ENCODE measurements around the gene CACNA1A. TPM values are rescaled to one million over a fixed set of nuclear protein-coding genes. Genes with fewer than 3 reads are reported as not detected.
"Not testable (repeated sequence)": the region's sequence is repeated elsewhere in the genome, so short reads cannot be mapped to it uniquely, and the experiment has no call there.

CACNA1A gene
- total RNA-seq, 1 experiment from 2014 or later = 0.86 TPM

- DNase-seq (ENCODE audit: low read depth) = peak; percentile 24
Observed at GRCh38 chr19:13366529-13367143, 139.6 kb downstream of the CACNA1A start.

DNA sequence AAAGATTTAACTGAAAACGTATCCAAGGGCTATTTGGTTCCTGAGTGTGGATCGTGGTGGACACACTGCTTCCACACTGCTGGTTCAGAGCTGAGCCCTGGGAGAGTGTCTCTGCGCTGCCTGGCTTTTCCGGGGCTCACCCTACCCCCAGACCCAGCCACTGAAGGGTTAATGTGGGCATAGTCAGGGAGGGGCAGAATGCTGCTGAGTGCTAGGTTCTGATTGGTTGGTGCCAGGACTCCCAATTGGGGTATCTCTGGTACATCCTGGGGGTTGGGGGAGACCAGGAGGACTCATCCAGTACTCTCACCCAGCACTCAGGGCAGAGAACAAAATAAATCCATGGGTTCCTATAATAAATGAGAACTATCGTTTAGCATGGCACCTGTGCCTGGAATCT is 142.3 kb downstream of the CACNA1A start:
- no peak for DNase-seq (ENCODE audit: low read depth)

- no peak for DNase-seq (ENCODE audit: low read depth)
Observed at GRCh38 chr19:13363245-13363644, 143.0 kb downstream of the CACNA1A start.

DNA sequence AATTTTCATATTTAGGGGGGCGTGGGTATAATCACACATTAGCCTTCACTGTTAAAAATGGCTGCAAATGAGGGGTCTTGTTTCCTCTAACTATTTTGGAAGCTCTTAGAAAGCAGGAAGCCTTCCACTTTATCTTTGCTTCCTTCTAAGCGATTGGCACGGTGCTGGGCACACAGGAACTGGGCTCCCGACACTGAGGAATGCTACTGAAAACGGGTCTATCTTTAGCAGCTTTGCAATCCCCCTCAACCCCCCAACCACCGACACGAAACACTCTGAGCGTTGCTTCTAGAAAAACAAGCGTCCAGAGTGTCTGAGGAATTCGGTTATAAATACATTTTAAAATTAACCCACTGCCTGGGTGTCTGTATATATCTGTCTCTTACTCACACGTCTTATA is 143.6 kb downstream of the CACNA1A start:
- DNase-seq (ENCODE audit: low read depth) = no peak

GRCh38 chr19:13361726-13362125 is 144.6 kb downstream of the CACNA1A start:
- not testable (repeated sequence) for DNase-seq (ENCODE audit: low read depth)

DNA sequence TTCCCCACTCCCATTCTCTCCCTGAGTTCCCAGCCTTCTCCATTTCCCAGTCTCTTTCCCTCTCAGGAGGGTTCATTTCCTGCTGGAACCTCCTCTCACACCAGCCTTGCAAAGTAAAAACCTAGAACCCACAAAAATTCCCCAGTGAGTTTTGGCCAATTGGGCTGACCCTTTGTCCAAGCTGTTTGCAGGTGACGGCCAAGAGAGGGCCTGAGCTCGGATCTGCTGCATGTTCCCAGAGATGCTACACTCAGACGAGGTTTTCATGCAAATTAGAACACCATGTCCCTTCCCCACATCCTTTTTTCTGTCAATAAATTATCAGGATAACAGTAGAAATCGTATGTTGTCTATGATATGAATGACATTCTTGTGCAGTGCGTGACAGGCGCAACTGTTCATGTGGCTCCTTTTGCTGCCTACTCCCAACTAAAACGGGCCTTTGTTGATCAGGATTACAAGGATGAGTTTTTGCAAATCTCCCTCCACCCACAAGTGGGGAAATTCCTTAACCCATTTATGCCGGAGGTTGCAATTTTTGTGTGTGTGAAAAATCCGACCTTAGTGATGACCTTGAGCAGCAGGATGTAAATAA is 149.5 kb downstream of the CACNA1A start:
- DNase-seq (ENCODE audit: low read depth) = no peak

DNA sequence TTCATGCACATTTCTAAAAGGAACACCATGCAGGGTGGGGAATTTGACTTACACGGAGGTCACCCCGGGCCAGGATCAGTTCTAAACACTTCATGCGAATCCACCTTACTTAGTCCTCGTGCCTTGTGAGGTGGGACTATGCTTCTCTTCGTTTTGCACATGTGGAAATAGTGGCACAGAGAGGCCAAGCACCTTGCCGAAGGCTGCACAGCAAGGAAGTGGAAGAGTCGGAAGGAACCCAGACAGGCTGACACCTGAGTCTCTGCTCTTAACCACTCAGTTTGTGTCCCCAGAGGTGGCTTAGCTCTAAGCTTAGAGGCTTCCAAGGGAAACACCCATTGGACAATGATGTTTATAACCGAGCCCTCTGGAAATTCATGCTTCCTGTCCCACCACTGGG is 150.1 kb downstream of the CACNA1A start:
- DNase-seq (ENCODE audit: low read depth) = no peak

DNA sequence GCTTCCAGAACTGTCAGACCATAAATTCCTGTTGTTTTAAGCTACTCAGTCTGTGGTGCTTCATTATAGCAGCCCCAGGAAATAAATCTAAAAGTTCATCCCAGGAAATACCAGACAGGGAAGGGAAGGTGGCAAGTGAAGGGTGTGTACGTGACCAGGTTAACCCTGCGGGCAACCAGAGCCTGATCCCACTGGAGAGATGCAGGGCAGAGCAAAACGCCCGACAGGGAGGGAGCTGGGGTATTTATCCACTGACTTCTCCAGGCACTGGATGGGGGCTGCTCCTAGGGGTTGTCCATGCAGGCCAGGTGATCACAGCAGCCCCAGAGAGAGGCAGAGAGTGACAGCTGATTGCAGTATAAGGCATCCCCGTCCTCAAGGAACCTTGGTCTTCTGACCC is 150.9 kb downstream of the CACNA1A start:
- DNase-seq (ENCODE audit: low read depth) = no peak

- DNase-seq (ENCODE audit: low read depth) = no peak
Observed at GRCh38 chr19:13353625-13354024, 152.7 kb downstream of the CACNA1A start.

GRCh38 chr19:13350759-13351158 is 155.5 kb downstream of the CACNA1A start:
- no peak for DNase-seq (ENCODE audit: low read depth)

DNA sequence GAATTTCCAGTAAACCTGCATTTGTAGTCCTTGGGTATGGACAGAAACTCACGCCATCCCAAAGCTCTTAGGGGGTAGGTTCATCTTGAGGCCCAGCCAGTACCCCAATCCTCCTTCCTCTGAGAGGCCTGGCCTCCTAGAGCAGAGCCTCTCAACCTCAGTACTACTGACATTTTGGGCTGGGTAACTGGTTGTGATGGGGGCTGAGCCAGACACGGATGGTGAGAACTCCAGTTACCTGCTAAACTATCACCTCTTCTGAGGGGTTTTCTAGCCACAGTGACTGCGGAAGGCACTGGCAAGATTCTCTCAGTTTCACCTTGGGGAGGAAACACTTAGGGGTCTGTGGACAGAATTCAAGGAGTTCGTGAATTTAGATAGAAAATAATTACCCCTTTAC is 156.2 kb downstream of the CACNA1A start:
- DNase-seq (ENCODE audit: low read depth) = no peak

DNA sequence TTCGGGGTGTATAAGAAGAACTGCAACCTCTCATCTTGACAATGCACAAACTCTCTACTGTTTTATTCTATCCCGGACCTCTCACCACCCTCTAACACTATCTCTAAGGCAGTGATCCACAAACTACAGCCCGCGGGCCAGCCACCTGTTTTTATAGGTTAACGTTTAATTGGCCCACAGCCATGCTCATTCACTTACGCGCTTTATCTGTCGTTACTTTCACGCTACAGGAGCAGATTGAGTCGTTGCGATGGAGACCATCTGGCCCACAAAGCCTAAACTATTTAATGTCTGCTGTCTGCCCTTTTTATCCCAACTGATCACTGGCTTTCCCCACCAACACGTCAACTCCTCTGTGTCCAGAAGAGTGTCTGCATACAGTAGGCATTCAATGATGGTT is 158.9 kb downstream of the CACNA1A start:
- DNase-seq (ENCODE audit: low read depth) = no peak

DNA sequence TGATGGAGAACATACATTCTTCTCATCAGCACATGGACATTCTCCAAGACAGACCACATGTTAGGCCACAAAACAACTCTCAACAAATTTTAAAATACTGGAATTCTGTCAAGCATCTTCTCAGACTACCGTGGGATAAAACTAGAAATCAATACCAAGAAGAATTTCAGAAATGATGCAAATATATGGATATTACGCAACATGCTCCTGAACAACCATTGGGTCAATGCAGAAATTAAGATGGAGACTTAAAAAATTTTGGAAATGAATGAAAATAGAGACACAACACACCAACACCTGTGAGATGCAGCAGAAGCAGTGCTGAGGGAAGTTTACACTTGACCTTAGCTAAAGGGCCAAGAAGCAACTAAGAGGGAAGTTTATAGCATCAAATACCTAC is 162.8 kb downstream of the CACNA1A start:
- no peak for DNase-seq (ENCODE audit: low read depth)

DNA sequence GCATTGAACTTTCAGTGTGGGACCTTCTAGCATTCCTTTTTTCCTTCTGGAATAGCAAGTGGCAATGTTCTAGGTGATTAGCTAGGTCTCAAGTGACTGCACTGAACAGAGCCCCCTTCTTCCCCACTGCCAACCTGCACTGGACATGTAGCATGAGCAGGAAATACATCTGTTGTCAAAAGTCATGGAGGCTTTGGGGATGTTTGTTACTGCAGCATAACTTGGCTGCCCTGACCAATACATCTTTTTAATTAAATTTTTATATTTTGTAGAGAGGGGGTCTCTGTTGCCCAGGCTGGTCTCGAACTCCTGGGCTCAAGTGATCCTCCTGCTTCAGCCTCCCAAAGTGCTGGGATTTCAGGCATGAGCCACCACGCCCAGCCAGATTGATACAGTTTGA is 163.6 kb downstream of the CACNA1A start:
- no peak for DNase-seq (ENCODE audit: low read depth)

- DNase-seq (ENCODE audit: low read depth) = no peak
Observed at GRCh38 chr19:13339869-13340268, 166.4 kb downstream of the CACNA1A start.

GRCh38 chr19:13337181-13337580 is 169.1 kb downstream of the CACNA1A start:
- DNase-seq (ENCODE audit: low read depth) = no peak

GRCh38 chr19:13334801-13335481 is 171.3 kb downstream of the CACNA1A start:
- no peak for DNase-seq (ENCODE audit: low read depth)

- no peak for DNase-seq (ENCODE audit: low read depth)
Observed at GRCh38 chr19:13330285-13330684, 176.0 kb downstream of the CACNA1A start.

DNA sequence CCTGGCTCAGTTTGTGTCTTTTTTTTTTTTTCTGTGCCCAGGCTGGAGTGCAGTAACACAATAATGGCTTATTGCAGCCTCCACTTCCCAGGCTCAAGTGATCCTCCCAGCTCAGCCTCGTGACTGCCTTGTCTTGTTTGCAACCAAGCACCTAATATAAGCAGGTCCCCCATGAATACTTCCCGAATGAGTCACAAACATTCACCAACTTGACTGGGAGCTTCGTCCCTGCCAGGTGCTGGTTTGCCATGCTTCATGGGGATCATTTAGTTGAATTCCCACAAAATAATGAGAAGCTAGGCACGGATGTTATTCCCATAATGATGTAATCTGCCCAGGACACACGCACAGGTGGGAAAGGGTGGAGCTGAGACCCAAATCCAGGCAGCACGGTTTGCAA is 176.5 kb downstream of the CACNA1A start:
- peak; percentile 3 for DNase-seq (ENCODE audit: low read depth)

- DNase-seq (ENCODE audit: low read depth) = no peak
Observed at GRCh38 chr19:13328241-13328640, 178.0 kb downstream of the CACNA1A start.

- DNase-seq (ENCODE audit: low read depth) = no peak
Observed at GRCh38 chr19:13319526-13319925, 186.8 kb downstream of the CACNA1A start.

GRCh38 chr19:13318190-13318589 is 188.1 kb downstream of the CACNA1A start:
- no peak for DNase-seq (ENCODE audit: low read depth)

DNA sequence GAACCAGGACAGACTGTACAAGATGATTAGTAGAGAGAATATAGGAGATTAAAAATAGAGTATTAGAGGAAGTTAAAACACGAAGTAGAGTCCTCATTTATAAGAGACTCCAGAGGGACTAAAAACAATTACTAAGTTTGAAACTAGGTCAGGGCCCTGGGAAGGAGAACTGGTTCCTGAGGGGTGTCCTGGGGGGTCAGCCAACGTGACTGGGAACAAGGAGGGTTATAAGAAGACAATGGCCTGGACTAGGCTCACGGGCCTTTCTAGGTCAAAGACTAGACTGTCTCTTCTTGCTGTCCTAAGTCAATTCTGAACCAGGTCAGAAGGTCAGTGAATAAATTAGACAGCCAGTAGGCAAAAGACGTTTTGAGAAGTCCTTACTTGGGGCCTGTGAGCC is 190.8 kb downstream of the CACNA1A start:
- no peak for DNase-seq (ENCODE audit: low read depth)

All from LHCN-M2 (cell line).